GM19467 (cell line): ENCODE results near the gene DCP1A.
"Not testable (repeated sequence)": the region's sequence is repeated elsewhere in the genome, so short reads cannot be mapped to it uniquely, and the experiment has no call there.

Source experiments
- ATAC-seq: cut with Tn5 transposase; IDR thresholded peaks from one replicate; pipeline ENCODE4 v1.9.1; 2021; ENCODE audit warnings: mild to moderate bottlenecking, moderate library complexity; ENCODE audit not compliant: unreplicated experiment

The DCP1A gene

DNA sequence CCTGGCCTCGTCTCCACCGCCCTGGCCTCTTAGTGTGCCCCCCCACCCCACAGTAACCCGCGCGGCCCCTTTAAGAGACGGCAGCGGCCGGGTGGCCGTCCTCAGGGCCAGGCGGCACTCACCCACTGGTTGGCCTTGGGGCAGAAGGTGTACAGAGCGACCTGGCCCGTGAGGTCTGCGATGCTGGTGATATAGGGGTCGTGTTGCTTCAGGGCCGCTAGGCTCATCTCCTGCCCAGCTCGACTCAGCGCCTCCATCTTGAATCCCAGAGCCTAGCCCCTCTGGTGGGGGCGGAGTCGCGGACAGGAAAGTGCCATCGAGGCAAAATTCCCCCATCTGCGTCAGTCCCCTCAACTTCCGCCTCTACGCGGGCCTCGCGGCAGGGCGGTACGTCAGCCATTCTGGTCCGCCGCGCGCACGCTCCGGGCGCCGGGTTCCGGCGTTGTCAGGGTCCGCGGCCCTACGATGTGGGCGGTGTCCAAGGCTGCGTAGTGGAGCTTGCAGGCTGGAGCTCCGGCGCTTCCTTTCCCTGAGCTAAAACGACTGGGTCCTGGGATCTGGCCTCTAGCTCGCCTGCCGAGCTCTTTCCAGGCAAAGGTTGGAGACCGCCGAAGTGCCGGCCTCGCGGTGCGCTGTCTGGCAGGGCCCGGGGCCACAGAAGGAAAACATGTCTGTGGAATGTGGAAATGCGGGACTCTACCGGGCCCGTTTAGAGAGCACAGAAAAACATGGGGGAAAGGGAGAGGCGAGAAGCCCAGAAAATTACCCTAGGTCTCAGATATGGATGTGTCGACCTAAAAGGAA lies at the start of gene DCP1A:
Gene DCP1A, minus strand, starts transcription at position 283 of the 804 bp plus-strand sequence. Its CDS starts 26 bp downstream, at position 257.
- ATAC-seq: peak; percentile 91

DNA sequence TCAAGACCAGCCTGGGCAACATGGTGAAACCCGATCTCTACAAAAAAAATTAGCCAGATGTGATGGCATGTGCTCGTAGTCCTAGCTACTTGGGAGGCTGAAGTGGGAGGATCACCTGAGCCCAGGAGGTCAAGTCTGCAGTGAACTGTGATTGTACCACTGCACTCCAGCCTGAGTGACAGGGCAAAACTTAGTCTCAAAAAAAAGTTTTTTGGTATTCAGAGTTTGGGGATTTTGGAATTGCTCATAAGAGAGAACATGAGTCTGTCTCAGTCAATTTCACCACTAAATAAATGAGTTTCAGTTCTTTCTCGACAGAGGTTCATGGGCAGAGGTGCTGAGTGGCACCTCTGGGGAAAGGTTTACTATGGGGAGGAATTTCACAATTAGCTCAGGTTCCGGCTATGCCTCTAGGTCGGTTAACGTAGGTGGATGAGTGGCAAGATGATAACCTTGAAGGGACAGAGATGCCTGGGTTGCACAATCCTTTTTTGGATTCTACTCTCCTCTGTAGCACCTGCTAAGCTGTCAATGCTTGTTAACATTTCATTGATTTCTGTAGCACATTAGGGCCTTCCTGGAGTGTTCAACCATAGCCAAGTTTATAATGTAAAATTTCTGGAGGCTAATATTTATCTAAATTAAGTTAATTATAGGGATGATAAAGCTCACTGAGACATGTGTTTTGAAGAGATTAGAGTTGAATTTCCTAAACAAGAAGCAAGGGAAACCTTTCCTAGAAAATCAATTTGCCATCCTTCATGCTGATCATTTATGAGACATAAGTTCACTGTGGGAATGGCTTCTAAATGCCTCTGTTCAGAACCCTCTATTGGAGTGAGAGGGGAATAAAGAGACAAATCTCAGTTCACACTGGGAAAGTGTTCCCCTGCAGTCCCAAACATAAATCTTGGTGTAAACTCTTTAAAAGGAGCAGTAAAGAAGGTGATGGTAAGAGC lies 37.4 kb upstream of the DCP1A start:
- ATAC-seq: no peak

DNA sequence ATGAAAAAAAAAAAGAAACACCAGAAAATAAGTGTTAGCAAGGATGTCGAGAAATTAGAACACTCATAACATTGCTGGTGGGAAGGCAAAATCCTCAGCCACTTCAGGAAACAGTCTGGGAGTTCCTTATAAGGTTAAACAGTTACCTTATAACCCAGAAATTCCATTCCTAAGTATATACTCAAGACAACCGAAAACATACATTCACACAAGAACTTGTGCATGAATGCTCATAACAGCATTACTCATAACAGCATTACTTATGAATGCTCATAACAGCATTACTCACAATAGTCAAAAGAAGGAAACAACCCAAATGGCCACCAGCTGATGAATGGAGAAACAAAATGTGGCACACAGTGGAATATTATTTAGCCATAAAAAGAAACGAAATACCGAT lies 34.8 kb upstream of the DCP1A start:
- no peak for ATAC-seq

DNA sequence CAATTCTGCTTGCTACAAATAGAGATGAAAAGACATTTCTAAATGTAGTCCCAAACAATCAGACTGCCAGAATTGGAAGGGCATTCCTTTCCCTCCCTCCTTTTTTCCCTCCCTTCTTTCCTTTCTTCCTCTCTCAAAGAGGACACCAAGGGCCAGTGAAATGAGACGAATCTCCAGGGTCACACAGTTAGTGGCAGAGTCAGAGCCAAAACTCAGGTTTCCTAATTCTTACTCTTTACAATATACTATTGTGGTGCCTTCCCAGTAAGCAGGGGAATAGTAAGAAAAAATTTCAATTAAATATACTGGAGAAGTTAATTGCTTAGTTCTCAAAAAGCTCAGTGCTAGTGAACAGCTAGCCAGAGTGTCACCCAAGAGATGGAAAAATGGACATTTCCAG lies 33.0 kb upstream of the DCP1A start:
- ATAC-seq: no peak

DNA sequence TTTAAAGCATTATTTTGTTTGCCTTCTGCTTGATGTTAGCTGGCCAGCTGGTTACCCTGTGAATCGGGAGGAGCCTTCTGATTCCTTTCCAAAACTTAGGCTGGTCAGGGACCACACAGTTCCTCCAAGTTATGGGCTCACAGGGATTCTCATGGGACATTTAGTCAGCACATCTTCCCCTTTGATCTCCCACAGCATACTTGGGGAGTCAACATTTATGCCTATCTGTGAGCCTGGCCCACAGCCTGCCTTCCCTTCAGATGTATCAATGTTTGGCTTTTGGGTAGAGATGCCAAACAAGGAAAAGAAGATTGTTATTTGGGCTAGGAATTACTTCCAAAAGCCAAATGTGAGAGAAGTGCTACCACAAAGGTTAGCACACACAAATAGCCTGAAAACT lies 32.6 kb upstream of the DCP1A start:
- ATAC-seq: no peak

DNA sequence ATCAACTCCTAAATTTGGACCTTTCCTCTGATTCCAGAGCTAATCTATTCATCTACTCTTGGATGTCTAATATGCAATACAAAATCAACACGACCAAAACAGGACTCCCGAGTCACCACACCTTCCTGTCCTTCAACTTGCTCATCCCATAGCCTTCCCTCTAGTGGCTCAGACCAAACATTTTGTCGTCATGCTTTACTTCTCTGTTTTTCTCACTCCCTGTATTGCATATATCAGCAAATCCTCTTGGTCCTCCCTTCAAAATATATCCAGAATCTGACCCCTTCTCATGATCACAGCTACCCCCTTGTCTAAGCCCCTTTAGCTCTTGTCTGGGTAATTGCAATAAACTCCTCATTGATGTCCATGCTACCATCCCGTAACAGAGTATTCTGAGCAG lies 30.5 kb upstream of the DCP1A start:
- no peak for ATAC-seq

DNA sequence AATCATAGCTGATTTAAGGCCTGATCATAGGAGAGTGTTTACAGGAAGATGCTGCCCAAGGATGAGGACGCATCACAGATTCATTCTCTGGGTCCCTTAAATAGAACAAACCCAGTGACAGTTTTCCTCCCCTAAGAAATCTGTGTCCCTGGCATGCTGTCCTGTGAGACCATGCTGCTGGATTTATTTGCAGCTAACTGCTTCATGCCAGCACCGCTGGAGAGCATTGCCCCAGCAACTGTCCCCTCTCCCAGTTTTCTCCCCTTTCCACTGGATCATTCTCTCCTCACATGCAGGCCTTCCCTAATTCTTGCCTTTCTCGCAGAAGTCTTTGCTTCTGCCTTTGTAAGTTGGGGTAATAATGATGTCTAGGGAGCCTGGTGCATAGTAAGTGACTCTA lies 29.3 kb upstream of the DCP1A start:
- ATAC-seq: no peak

DNA sequence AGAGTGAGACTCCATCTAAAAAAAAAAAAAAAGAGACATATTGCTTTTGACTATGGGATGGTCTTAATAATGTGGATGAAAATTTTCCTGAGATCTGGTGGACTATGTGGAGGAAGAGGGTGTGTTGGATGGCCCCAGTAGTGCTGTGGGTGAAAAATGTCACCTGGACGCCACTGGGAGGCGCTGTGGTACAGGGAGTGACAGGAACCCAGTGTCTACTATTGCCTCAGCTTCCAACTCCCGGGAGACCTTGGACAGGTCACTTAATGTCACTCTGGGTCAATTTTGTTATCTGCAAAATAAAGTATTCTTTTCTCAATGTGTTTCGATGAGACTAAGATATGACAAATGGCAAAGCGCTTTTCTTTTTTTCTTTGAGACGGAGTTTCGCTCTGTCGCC lies 27.7 kb upstream of the DCP1A start:
- ATAC-seq: no peak

DNA sequence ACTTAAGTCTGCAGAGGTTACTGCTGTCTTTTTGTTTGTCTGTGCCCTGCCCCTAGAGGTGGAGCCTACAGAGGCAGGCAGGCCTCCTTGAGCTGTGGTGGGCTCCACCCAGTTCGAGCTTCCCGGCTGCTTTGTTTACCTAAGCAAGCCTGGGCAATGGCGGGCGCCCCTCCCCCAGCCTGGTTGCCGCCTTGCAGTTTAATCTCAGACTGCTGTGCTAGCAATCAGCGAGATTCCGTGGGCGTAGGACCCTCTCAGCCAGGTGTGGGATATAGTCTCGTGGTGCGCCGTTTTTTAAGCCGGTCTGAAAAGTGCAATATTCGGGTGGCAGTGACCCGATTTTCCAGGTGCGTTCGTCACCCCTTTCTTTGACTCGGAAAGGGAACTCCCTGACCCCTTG lies 23.4 kb upstream of the DCP1A start:
- ATAC-seq: not testable (repeated sequence)

DNA sequence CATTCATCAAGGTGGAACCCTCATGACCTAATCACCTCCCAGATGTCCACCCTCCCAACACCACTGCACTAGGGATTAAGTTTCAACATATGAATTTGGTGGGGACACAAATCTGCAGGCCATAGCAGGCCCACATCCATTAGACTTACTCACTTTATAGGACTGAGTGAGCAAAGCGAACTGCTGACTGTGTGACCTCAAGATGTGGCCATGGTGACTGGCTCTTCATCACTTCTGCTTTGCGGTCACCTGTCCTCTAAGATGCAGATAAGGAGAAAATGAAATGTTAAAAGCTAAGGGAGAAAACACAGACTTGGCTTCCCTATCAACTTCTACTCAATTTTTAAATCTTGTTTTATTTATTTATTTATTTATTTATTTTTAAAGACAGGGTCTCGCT lies 14.5 kb upstream of the DCP1A start:
- ATAC-seq: no peak

DNA sequence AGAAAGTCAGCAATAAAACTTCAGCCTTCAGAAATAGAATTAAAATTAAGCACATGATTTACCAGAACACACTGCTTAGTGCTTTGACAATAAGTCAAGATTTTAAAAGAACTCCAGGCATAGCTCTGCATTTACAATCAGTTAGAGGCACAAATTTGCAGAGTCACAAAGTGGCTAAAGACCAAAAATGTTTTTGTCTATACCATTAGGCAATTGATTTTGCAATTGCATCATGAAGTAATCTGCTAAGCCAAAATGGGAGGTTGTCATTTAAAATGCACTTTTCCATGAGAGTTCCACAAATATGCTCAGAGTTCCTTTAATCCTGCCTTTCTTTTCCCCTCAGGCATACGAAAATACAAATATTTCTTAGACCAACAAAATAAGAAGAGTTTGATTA lies 10.1 kb upstream of the DCP1A start:
- no peak for ATAC-seq

DNA sequence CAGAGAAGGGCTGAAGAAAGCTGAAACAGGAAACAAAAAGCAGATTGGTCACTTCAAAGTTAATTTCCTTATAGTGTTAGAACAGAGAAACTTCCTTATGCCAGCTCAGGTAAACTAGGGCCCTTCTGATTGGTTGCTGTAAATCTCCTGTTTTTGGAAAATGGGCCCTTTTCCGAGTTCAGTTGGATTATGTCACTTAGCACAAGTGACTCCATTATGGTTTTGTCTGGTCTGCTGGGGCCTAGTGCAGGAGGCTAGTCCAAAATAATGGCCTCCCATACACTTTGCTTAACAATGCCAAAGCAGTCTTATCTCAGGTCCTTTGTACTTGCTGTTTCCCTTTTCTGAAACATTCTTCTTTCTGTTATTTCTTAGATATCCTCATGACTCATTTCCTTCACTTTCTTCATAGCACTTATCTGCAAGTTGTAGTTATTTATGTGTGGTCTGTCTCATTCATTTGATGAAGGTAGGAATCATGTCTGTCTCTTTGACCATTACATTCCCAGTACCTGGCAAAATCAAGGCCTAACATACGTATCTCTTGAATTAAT lies 7.7 kb upstream of the DCP1A start:
- no peak for ATAC-seq

DNA sequence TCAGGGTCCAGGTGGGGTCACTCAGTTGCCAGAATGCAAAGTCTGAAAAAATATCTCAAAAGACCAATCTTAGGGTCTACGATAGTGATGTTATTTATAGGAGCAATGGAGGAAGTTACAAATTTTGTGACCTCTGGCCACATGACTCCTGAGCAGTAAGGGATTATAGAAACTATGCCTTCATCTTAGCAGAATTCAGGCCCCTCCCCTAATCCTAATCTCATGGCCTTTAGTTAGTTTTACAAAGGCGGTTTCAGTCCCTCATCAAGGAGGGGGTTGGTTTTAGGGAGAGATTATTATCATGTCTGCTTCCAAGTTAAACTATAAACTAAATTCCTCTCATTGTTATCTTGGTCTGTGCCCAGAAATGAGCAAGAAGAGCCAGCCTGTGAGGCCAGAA lies 5.9 kb upstream of the DCP1A start:
- no peak for ATAC-seq

DNA sequence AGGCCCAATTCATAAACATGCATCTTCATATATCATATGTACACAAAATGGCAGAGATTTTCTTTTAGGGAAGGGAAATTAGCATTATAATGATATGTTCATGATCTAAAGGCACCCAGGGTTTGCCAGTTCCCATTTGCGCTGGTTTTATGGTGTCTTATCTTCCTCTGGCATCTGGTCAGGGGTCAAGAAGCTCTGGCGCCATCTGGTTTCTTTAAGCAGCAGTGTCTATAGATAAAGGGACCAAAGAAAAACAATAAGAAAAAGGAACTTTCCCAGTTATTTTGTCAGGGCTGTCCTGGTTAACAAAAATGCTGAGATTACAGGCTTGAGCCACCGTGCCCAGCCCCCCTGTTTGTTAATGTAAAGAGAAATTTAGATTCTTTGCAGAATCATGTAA lies 3.3 kb upstream of the DCP1A start:
- ATAC-seq: no peak

DNA sequence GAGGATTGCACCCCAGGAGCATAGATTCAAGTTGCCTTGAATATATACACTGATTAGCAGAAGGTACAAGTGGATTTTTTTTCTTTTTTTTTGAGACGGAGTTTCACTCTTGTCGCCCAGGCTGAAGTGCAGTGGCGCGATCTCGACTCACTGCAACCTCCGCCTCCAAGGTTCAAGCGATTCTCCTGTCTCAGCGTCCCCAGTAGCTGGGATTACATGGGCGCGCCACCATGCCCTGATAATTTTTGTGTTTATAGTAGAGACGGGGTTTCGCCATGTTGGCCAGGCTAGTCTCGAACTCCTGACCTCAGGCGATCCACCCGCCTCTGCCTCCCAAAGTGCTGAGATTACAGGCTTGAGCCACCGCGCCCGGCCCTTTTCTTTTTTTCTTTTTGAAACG lies 775 bp upstream of the DCP1A start:
- not testable (repeated sequence) for ATAC-seq

DNA sequence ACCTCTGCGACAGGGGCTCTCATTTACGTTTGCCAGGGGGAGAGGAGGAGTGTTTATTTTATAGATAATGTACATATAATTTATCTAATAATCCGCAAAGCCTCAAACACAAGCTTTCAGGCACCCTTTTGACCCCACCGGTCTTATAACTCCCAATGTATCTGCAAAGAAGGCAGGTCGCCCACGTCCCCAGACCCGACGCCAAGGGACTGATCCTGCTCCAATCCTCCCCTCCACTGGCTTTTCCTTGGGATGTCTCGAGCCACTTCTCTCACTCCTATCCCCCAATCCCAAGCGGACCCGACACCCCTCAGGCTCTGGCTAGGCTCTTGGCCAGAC lies 452 bp downstream of the DCP1A start:
- ATAC-seq: peak; percentile 0

DNA sequence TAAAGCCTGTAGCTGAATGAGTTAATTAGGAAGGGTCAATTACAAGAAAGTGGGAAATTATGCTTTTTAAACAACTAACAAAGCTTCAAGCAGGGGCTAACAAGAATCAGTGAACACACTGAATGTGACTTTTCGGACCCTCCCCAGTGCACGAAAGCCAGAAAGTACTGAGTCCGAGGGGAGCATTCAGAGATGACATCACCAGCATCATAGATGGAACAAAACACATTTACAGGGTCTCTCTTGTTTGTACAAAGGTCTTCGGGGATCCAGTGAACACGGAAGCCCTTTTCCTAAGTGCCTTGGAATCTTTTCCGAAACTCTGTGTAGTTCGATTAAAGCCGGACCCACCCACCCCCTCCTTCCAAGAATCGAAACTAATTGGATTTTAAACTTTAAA lies 829 bp downstream of the DCP1A start:
- ATAC-seq: no peak

DNA sequence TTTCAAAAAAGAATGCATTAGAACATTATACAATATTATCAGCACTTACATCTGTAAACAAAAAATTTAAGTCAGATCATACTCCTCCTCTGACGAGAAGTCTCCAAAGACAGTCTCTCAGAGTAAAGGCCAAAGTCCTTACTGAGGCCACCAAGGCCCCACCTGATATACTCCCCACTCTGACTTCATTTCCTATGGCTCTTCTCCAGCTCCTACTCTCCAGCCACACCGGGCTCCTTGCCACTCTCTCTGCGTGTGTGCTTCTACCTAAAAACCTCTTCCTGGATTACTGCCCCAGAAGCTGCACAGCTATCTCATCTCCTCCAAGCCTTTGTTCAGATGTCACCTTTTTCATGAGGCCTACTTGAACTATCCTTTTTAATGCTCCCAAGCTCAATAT lies 5.0 kb downstream of the DCP1A start:
- ATAC-seq: no peak

DNA sequence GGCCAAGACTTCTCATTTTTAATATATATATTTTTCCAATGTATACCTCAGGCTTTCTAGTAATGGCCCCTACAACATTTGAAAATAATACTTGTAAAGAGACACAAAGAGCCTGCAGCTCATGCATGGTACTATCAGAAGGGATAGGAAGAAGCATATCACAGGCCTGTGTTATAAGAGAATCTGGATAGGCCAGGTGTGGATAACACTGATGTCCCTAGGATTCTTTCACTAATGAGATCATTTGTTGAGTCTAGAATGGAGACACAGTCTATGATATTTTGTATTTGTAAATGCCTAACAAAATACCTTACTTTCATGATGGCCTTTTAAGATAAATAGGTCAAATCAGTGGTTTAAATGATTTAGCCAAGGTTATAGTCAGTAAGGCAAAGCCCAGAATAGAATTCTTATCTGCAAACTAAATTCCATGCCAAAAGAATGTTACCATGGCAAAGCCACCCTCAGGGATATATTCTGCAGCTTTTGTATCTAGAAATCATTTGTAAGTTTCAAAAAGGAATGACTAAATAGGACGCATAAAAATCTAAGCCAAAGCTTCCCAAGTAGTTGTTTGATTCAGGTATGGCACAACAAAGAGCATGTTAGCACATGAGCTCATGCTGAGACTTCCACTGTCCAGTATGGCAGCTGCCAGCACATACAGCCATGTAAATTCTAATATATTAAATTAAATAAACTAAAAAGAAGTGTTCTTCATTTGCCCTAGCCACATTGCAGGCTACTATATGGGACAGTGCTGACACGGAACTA lies 10.0 kb downstream of the DCP1A start:
- no peak for ATAC-seq

DNA sequence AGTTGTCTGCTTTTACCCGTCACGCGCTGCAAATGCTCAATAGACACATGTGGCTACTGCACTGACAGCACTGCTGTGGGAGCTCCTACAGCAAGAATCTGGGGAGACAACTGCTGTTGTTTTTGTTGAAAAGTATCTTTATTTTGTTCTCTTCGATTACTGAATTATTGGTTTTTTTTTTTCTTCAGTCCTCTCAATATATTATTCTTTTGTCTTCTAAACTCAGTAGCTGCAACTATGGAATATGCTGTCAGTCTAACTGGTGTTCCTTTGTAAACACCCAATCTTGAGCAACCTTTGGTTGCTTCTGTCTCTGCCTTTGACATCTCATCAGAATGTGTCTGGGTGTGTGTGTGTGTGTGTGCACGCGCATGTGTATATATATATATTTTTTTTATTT lies 12.6 kb downstream of the DCP1A start:
- ATAC-seq: no peak

DNA sequence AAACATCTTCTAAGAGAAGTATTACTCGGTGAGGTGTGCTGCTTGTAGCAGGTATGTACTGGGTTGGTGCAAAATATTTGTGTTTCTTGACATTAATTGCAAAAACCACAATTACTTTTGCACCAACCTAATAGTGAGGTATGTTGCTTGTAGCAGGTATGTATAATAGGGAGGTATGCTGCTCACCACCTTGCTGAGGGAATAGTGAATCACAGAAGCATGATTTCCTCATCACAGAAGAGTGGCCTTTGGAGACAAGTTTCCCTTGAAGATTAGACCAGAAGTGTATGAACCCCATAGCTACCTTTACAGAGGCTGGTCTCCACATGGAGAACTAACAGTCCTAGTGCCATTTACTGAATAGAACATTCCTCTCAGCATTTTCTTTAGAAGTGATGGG lies 15.5 kb downstream of the DCP1A start:
- no peak for ATAC-seq
